GM10248 (cell line): ENCODE results near the gene PRF1.
"Not testable (repeated sequence)": the region's sequence is repeated elsewhere in the genome, so short reads cannot be mapped to it uniquely, and the experiment has no call there.

Experiments
- CTCF ChIA-PET: fragments of 300-600 bp; sonication (Branson Sonifier 250); formaldehyde crosslinking; extraction: SDS; loops from one replicate; lab custom pipeline; 2021; ENCODE audit warnings: antibody characterized with exemption; lab: Yijun Ruan, JAX
- POLR2A ChIA-PET: fragments of 350-650 bp; sonication (Branson Sonifier 250); formaldehyde crosslinking; extraction: SDS; loops from one replicate; lab custom pipeline; 2020; ENCODE audit warnings: antibody characterized with exemption; lab: Yijun Ruan, JAX
- DNase-seq: peaks from one replicate; pipeline ENCODE4 v3.0.0; 2012; ENCODE audit errors: extremely low spot score
- TF ChIP-seq, protein P1 (sequence below): IDR thresholded peaks from 2 replicates; pipeline ENCODE4 v1.5.1; 2012; ENCODE audit warnings: mild to moderate bottlenecking, low read depth; ENCODE audit errors: extremely low read depth, missing control alignments, control extremely low read depth

PRF1 gene

GRCh38 chr10:70586348-70586930, 16.1 kb downstream of the PRF1 start:
- no peak for DNase-seq
- TF ChIP-seq, protein P1, sequence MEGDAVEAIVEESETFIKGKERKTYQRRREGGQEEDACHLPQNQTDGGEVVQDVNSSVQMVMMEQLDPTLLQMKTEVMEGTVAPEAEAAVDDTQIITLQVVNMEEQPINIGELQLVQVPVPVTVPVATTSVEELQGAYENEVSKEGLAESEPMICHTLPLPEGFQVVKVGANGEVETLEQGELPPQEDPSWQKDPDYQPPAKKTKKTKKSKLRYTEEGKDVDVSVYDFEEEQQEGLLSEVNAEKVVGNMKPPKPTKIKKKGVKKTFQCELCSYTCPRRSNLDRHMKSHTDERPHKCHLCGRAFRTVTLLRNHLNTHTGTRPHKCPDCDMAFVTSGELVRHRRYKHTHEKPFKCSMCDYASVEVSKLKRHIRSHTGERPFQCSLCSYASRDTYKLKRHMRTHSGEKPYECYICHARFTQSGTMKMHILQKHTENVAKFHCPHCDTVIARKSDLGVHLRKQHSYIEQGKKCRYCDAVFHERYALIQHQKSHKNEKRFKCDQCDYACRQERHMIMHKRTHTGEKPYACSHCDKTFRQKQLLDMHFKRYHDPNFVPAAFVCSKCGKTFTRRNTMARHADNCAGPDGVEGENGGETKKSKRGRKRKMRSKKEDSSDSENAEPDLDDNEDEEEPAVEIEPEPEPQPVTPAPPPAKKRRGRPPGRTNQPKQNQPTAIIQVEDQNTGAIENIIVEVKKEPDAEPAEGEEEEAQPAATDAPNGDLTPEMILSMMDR, result no peak
- POLR2A ChIA-PET, result no interaction called here
- CTCF ChIA-PET, result interaction anchor here (0.8 to 2.5 kb wide), 5 partner anchors 15 to 125 kb away, joined by 3 to 8 read pairs (median 5); no protein-coding TSS in a partner anchor

DNA sequence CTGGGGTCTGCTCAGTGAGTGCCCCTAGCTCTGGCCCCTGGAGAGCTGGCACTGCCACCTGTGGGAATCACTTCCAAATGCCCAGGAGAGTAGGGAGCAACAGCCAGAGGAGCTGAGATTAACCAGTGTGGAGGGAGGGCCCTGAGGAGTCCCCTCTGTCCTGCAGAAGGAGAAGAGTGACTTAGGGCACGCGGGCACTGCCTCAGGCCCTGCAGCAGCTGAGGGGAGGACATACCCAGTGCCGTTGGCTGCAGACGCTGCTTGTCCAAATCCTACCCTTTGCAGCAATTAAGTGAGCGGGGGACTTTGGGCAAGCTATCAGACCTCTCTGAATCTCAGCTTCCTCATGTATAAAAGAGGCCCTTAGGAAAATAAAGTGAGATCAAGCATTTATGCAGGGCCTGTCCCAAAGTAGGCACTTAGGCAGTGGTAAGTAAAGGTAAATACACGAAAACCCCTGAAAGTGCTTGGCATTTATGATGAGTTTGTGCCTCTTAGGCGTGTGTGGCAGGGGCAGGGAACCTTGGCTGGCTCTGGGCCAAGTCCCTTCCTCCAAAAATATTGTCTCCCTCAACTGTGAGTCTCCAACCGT, 16.9 kb downstream of the PRF1 start:
- POLR2A ChIA-PET, result no interaction called here
- CTCF ChIA-PET, result interaction anchor here (1.5 to 2.5 kb wide), 4 partner anchors 9 to 124 kb away, joined by 4 to 8 read pairs (median 5); no protein-coding TSS in a partner anchor
- TF ChIP-seq, protein P1, result no peak
- DNase-seq, result no peak

- TF ChIP-seq, protein P1, result no peak
- CTCF ChIA-PET, result interaction anchor here (1.5 to 2.5 kb wide), 3 partner anchors 9 to 35 kb away, joined by 4 to 8 read pairs (median 5); no protein-coding TSS in a partner anchor
- no peak for DNase-seq
- POLR2A ChIA-PET, result no interaction called here
Measured at GRCh38 chr10:70584909-70585544, 17.5 kb downstream of the PRF1 start.

DNA sequence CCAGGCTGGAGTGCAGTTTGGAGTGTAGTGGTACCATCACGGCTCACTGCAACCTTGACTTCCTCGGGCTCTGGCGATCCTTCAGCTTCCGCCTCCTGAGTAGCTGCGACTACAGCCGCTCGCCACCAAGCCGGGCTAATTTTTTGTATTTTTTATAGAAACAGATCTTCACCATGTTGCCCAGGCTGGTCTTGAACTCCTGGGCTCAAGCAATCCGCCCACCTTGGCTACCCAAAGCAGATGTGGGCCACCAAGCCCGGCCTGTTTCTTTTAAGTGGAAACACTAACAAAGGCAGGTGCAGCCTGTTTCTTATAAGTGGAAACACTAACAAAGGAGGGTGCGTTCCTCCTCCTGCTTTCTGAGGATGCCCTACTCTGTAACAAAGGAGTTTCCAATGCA, 18.2 kb downstream of the PRF1 start:
- ChIA-PET CTCF (interaction anchor here (1.5 to 1.6 kb wide), 2 partner anchors 10 to 26 kb away, joined by 4 to 5 read pairs; no protein-coding TSS in a partner anchor), POLR2A (no interaction called here)
- no peak for DNase-seq
- TF ChIP-seq, protein P1, result no peak

DNA sequence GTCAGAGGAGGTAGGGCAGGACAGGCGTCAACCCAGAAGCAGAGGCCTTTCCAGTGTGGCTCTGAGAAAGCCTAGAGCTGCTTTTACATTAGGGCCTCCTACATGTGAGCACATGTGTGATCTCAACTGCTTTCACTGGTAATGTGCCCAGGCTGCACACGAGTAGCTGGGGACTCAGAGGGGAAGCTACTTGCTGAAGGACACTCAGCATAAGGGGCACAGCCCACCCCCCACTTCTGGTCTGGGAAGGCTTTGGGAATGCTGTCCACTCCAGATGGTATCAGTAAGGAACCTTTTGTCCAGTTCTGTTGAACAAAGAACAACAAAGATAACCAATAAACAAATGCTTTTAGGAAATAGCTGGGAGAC, 18.9 kb downstream of the PRF1 start:
- no peak for DNase-seq
- TF ChIP-seq, protein P1, result no peak
- POLR2A ChIA-PET, result no interaction called here
- CTCF ChIA-PET, result interaction anchor here (1.5 to 1.7 kb wide), 2 partner anchors 23 to 25 kb away, joined by 3 to 5 read pairs; no protein-coding TSS in a partner anchor

DNA sequence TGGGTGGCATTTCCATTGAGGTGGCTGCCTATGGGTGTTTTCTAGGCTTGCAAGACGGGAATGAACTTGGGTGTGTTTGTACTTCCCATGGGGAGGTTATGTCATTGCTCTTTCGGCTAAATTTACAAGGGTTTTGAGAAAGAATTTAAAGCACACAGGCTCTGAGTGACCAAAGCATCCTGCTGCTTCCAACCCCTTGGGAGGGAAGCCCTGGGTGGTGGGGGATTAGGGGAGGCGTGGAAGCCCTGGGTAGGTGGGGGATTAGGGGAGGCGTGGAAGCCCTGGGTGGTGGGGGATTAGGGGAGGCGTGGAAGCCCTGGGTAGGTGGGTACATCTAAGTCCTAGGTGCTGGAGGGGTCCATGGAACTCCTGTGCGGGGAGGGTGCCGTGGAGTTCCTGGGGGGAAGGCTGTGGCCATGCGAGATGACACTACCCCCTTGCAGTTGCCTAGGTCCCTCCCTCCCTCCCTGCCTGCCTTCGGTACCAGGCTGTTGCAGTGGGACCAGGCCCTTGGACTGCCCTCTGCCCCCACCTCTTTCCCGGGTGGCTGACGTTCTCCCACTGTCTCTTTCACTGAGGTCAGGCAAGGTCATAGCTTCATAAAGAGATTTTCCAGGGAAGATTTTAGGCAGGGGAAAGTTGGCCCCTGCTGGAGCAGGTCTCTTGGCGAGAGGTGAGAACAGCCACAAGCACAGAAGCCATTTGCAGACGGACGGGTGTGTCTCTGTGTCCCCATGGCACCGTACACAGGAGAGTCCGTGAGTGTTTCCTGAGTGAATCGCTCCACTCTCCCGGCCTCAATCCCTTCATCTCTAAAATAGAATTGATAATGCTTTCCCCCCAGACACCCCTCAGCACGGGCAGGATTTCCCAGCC, 19.5 kb downstream of the PRF1 start:
- no peak for DNase-seq
- TF ChIP-seq, protein P1, result no peak
- CTCF ChIA-PET, result interaction anchor here (1.7 kb wide), 1 partner anchor 23 kb away, joined by 3 read pairs; no protein-coding TSS in a partner anchor
- POLR2A ChIA-PET, result no interaction called here

DNA sequence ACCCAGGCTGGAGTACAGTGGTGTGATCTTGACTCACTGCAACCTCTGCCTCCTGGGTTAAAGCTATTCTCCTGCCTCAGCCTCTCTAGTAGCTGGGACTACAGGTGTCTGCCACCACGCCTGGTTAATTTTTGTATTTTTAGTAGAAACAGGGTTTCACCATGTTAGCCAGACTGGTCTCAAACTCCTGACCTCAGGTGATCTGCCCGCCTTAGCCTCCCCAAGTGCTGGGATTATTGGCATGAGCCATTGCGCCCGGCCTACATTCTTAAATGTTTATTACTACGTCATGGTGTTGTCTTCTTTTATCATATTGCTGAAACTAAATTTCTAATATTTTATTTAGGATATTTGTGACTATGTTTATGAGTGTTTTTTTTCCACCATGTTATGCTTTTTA, 21.4 kb downstream of the PRF1 start:
- DNase-seq, POLR2A ChIA-PET, CTCF ChIA-PET: not testable (repeated sequence)
